H9 (cell line): ENCODE measurements around the gene SLC38A3. TPM values are rescaled to one million over a fixed set of nuclear protein-coding genes. Genes with fewer than 3 reads are reported as not detected.

Source experiments
- DNase-seq: peaks from one replicate; pipeline ENCODE4 v3.0.0-alpha.2; 2017
- H2AFZ ChIP-seq: one replicate; pipeline ENCODE4 v1.6.1; 2013; ENCODE audit warnings: mild to moderate bottlenecking, low read length, control low read depth, moderate library complexity
- H2AK5ac ChIP-seq: 2 replicates; pipeline ENCODE4 v1.6.1; 2013; ENCODE audit warnings: low read length, control low read depth, mixed read lengths; ENCODE audit not compliant: insufficient read length
- H2BK120ac ChIP-seq: one replicate; pipeline ENCODE4 v1.6.1; 2013; ENCODE audit warnings: low read depth, mild to moderate bottlenecking, low read length, control low read depth, inconsistent platforms; ENCODE audit not compliant: poor library complexity, severe bottlenecking
- H2BK12ac ChIP-seq: 2 replicates; pipeline ENCODE4 v1.6.1; 2013; ENCODE audit warnings: low read length, control low read depth, mixed read lengths, low read depth; ENCODE audit not compliant: insufficient read length
- H2BK15ac ChIP-seq: 2 replicates; pipeline ENCODE4 v1.6.1; 2013; ENCODE audit warnings: low read depth, low read length, control low read depth
- H2BK20ac ChIP-seq: one replicate; pipeline ENCODE4 v1.6.1; 2013; ENCODE audit warnings: low read depth, mild to moderate bottlenecking, low read length, control low read depth, inconsistent platforms; ENCODE audit not compliant: poor library complexity, severe bottlenecking
- H2BK5ac ChIP-seq: 2 replicates; pipeline ENCODE4 v1.6.1; 2013; ENCODE audit warnings: low read length, control low read depth, mixed read lengths; ENCODE audit not compliant: insufficient read length
- H3K14ac ChIP-seq: 2 replicates; pipeline ENCODE4 v1.6.1; 2013; ENCODE audit warnings: low read length, control low read depth; ENCODE audit not compliant: insufficient read depth
- H3K18ac ChIP-seq: 2 replicates; pipeline ENCODE4 v1.6.1; 2013; ENCODE audit warnings: low read depth, mild to moderate bottlenecking, mixed read lengths, low read length, control low read depth; ENCODE audit not compliant: insufficient read length
- H3K23ac ChIP-seq: 2 replicates; pipeline ENCODE4 v1.6.1; 2013; ENCODE audit warnings: low read length, control low read depth, mixed read lengths, low read depth; ENCODE audit not compliant: insufficient read length
- H3K23me2 ChIP-seq: 2 replicates; pipeline ENCODE4 v1.6.1; 2013; ENCODE audit warnings: low read depth, mild to moderate bottlenecking, mixed read lengths, low read length, control low read depth; ENCODE audit not compliant: insufficient read length, poor library complexity, severe bottlenecking
- H3K27ac ChIP-seq: 2 replicates; pipeline ENCODE4 v1.5.1; 2013; ENCODE audit warnings: low read length, control low read depth, mixed read lengths, low read depth; ENCODE audit not compliant: insufficient read length
- H3K27me3 ChIP-seq: 2 replicates; pipeline ENCODE4 v1.6.1; 2013; ENCODE audit warnings: low read length, control low read depth, inconsistent platforms; ENCODE audit not compliant: insufficient read depth
- H3K4ac ChIP-seq: 2 replicates; pipeline ENCODE4 v1.6.1; 2013; ENCODE audit warnings: low read depth, mild to moderate bottlenecking, control low read depth, inconsistent platforms, low read length, moderate library complexity
- H3K4me1 ChIP-seq: 2 replicates; pipeline ENCODE4 v1.6.1; 2013; ENCODE audit warnings: low read length, control low read depth, inconsistent platforms; ENCODE audit not compliant: insufficient read depth
- H3K4me2 ChIP-seq: 2 replicates; pipeline ENCODE4 v1.6.1; 2013; ENCODE audit warnings: low read length, control low read depth, mixed read lengths; ENCODE audit not compliant: insufficient read length, insufficient read depth
- H3K56ac ChIP-seq: 2 replicates; pipeline ENCODE4 v1.6.1; 2013; ENCODE audit warnings: low read depth, mild to moderate bottlenecking, mixed read lengths, low read length, control low read depth; ENCODE audit not compliant: insufficient read length
- H3K79me1 ChIP-seq: 2 replicates; pipeline ENCODE4 v1.6.1; 2013; ENCODE audit warnings: low read depth, mild to moderate bottlenecking, moderate library complexity, low read length, control low read depth, inconsistent platforms; ENCODE audit not compliant: insufficient read depth, poor library complexity, severe bottlenecking
- H3K79me2 ChIP-seq: 2 replicates; pipeline ENCODE4 v1.6.1; 2013; ENCODE audit warnings: low read length, control low read depth, inconsistent platforms; ENCODE audit not compliant: insufficient read depth
- H3K9ac ChIP-seq: 2 replicates; pipeline ENCODE4 v1.6.1; 2013; ENCODE audit warnings: low read length, control low read depth, mixed read lengths; ENCODE audit not compliant: insufficient read length; ENCODE audit errors: extremely low read depth
- H3K9me3 ChIP-seq: one replicate; pipeline ENCODE4 v1.6.1; 2013; ENCODE audit warnings: low read depth, low read length, inconsistent platforms; ENCODE audit not compliant: control insufficient read depth
- H3T11ph ChIP-seq: one replicate; pipeline ENCODE4 v1.6.1; 2013; ENCODE audit warnings: mild to moderate bottlenecking, low read length, control low read depth, inconsistent platforms
- H4K20me1 ChIP-seq: one replicate; pipeline ENCODE4 v1.6.1; 2013; ENCODE audit not compliant: control insufficient read depth, insufficient read length, insufficient read depth
- H4K5ac ChIP-seq: 2 replicates; pipeline ENCODE4 v1.6.1; 2013; ENCODE audit warnings: low read depth, mild to moderate bottlenecking, mixed read lengths, low read length, control low read depth; ENCODE audit not compliant: insufficient read length
- H4K8ac ChIP-seq: replicated peaks from 2 replicates; pipeline ENCODE4 v1.6.1; 2013; ENCODE audit warnings: low read length, control low read depth, mixed read lengths, low read depth; ENCODE audit not compliant: insufficient read length
- H4K91ac ChIP-seq: 2 replicates; pipeline ENCODE4 v1.6.1; 2013; ENCODE audit warnings: low read depth, mild to moderate bottlenecking, moderate library complexity, mixed read lengths, low read length, control low read depth; ENCODE audit not compliant: insufficient read length
- H3K27ac Mint-ChIP-seq, 3 experiments: 2 replicates in 2 of 3; 3 replicates in 1 of 3; pipeline ENCODE4 v1.8.0; 2020 to 2021; ENCODE audit warnings: mixed read lengths in 3 of 3, mild to moderate bottlenecking in 1 of 3, moderate library complexity in 1 of 3
- H3K27me3 Mint-ChIP-seq: 2 replicates; pipeline ENCODE4 v1.8.0; 2021; ENCODE audit warnings: low read depth, mild to moderate bottlenecking, moderate library complexity, mixed read lengths
- H3K36me3 Mint-ChIP-seq, 3 experiments: 2 replicates in 2 of 3; 3 replicates in 1 of 3; pipeline ENCODE4 v1.8.0; 2020 to 2021; ENCODE audit warnings: low read depth in 3 of 3, mixed read lengths in 3 of 3; ENCODE audit not compliant: insufficient read depth in 1 of 3
- H3K4me1 Mint-ChIP-seq, 2 experiments: 2 replicates each; pipeline ENCODE4 v1.8.0; 2020; ENCODE audit warnings: mixed read lengths in 2 of 2
- H3K4me3 Mint-ChIP-seq, 2 experiments: 2 replicates in 1 of 2; 3 replicates in 1 of 2; pipeline ENCODE4 v1.8.0; 2020 to 2021; ENCODE audit warnings: mild to moderate bottlenecking in 2 of 2, mixed read lengths in 2 of 2, moderate library complexity in 1 of 2
- H3K9me3 Mint-ChIP-seq, 2 experiments: 2 replicates in 1 of 2; 3 replicates in 1 of 2; pipeline ENCODE4 v1.8.0; 2020; ENCODE audit warnings: mild to moderate bottlenecking in 2 of 2, mixed read lengths in 2 of 2, moderate library complexity in 1 of 2
- WGBS: extraction: QIAGEN DNeasy Blood & Tissue Kit; methylation state at CpG from one replicate; pipeline ENCODE4 v1.1.7; 2013; ENCODE audit warnings: missing lambda C conversion rate, low lambda C conversion rate, mixed read lengths; ENCODE audit not compliant: insufficient read length; ENCODE audit errors: extremely low coverage; 5-methylcytosine and 5-hydroxymethylcytosine counted together
- total RNA-seq: library from RNA; stranded (reverse); gene quantifications from 2 replicates; pipeline ENCODE4 v1.2.1, GENCODE V29; 2021
- TF ChIP-seq, protein P1 (sequence below): fragments of 200-600 bp; sonication (generic); conservative IDR thresholded peaks from 3 replicates; pipeline ENCODE4 v1.8.0; 2021; ENCODE audit warnings: antibody characterized with exemption, mild to moderate bottlenecking

SLC38A3 gene
- total RNA-seq, 1 experiment from 2014 or later = 1.4 TPM

- H3K23me2 ChIP-seq = no peaks in the 10 kb centered on the region
- no peak overlapping the region for H2BK5ac ChIP-seq
- no peak overlapping the region for H2BK12ac ChIP-seq
- no peak overlapping the region for H3K9ac ChIP-seq
- no peak overlapping the region for H3K4ac ChIP-seq
- H3K23ac ChIP-seq = no peak overlapping the region
- no peak overlapping the region for H4K5ac ChIP-seq
- no peak overlapping the region for H2BK120ac ChIP-seq
- peaks cover 21 to 56% (median 53%) of the 10 kb centered on the region in 3 experiments for H3K36me3 Mint-ChIP-seq
- TF ChIP-seq, protein P1, sequence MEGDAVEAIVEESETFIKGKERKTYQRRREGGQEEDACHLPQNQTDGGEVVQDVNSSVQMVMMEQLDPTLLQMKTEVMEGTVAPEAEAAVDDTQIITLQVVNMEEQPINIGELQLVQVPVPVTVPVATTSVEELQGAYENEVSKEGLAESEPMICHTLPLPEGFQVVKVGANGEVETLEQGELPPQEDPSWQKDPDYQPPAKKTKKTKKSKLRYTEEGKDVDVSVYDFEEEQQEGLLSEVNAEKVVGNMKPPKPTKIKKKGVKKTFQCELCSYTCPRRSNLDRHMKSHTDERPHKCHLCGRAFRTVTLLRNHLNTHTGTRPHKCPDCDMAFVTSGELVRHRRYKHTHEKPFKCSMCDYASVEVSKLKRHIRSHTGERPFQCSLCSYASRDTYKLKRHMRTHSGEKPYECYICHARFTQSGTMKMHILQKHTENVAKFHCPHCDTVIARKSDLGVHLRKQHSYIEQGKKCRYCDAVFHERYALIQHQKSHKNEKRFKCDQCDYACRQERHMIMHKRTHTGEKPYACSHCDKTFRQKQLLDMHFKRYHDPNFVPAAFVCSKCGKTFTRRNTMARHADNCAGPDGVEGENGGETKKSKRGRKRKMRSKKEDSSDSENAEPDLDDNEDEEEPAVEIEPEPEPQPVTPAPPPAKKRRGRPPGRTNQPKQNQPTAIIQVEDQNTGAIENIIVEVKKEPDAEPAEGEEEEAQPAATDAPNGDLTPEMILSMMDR = no peak
- H2AK5ac ChIP-seq = no peak overlapping the region
- H3T11ph ChIP-seq = no peak overlapping the region
- no peak overlapping the region for H4K8ac ChIP-seq
- no peak overlapping the region for H2AFZ ChIP-seq
- H3K4me1 ChIP-seq = no peaks in the 10 kb centered on the region
- H3K14ac ChIP-seq = no peak overlapping the region
- H4K20me1 ChIP-seq = peaks cover 2% of the 10 kb centered on the region
- no peak overlapping the region for H3K18ac ChIP-seq
- H3K9me3 Mint-ChIP-seq = no peaks in the 10 kb centered on the region
- H3K27me3 ChIP-seq = no peaks in the 10 kb centered on the region
- no peak overlapping the region for H3K27ac ChIP-seq
- H3K79me2 ChIP-seq = peaks cover 4% of the 10 kb centered on the region; the same call in 1 of the 2 replicates
- no peak overlapping the region for H3K56ac ChIP-seq
- DNase-seq = no peak
- peaks cover 3% of the 10 kb centered on the region for H3K79me1 ChIP-seq
- WGBS = no CpG with 5 or more reads among the region's 8 CpGs
- no peaks in the 10 kb centered on the region for H3K9me3 ChIP-seq
- no peak overlapping the region for H3K4me2 ChIP-seq
- H4K91ac ChIP-seq = no peak overlapping the region
- H2BK20ac ChIP-seq = no peak overlapping the region
- peak overlapping the region in 2 of 3 experiments; percentile 55 to 79; a peak in 2 of 7 replicates for H3K27ac Mint-ChIP-seq
- H3K4me1 Mint-ChIP-seq = peaks cover 11 to 24% of the 10 kb centered on the region in 2 experiments; a peak in 3 of 4 replicates
- H3K27me3 Mint-ChIP-seq = no peaks in the 10 kb centered on the region
- no peak overlapping the region for H2BK15ac ChIP-seq
- H3K4me3 Mint-ChIP-seq = no peak overlapping the region
Observed at GRCh38 chr3:50254577-50255250, 49.6 kb downstream of the SLC38A3 start.
